Measurements from ENCODE around the gene BHLHA15.

Gene BHLHA15

GRCh38 chr7:98223351-98223897 lies 12.2 kb downstream of the BHLHA15 start:
- H3K4me3 ChIP-seq (ENCODE audit: low read length): no peak overlapping the region
- no peak for DNase-seq (ENCODE audit: low read depth)
- no peak for TF ChIP-seq CTCF (conservative IDR thresholded peaks at IDR 0.05; ENCODE audit: low read length)

- no peak for TF ChIP-seq CTCF (conservative IDR thresholded peaks at IDR 0.05; ENCODE audit: low read length)
- DNase-seq (ENCODE audit: low read depth): no peak
- H3K4me3 ChIP-seq (ENCODE audit: low read length): no peak overlapping the region
These were observed 12.9 kb downstream of the BHLHA15 start for GRCh38 chr7:98223898-98224700.

- H3K4me3 ChIP-seq (ENCODE audit: low read length): no peak overlapping the region
- DNase-seq (ENCODE audit: low read depth): no peak
- no peak for TF ChIP-seq CTCF (conservative IDR thresholded peaks at IDR 0.05; ENCODE audit: low read length)
These were observed 13.5 kb downstream of the BHLHA15 start for GRCh38 chr7:98224701-98225181.

GRCh38 chr7:98225913-98226614 lies 14.8 kb downstream of the BHLHA15 start:
- TF ChIP-seq CTCF (conservative IDR thresholded peaks at IDR 0.05; ENCODE audit: low read length): no peak
- no peak overlapping the region for H3K4me3 ChIP-seq (ENCODE audit: low read length)
- DNase-seq (ENCODE audit: low read depth): no peak

- TF ChIP-seq CTCF (conservative IDR thresholded peaks at IDR 0.05; ENCODE audit: low read length): no peak
- no peak for DNase-seq (ENCODE audit: low read depth)
- no peak overlapping the region for H3K4me3 ChIP-seq (ENCODE audit: low read length)
These were observed 16.7 kb downstream of the BHLHA15 start for GRCh38 chr7:98227939-98228338.

GRCh38 chr7:98228801-98229200 lies 17.6 kb downstream of the BHLHA15 start:
- no peak overlapping the region for H3K4me3 ChIP-seq (ENCODE audit: low read length)
- DNase-seq (ENCODE audit: low read depth): no peak
- no peak for TF ChIP-seq CTCF (conservative IDR thresholded peaks at IDR 0.05; ENCODE audit: low read length)

Data from AG10803 (cell line).